ENCODE data around the gene RANBP10. TPM values are rescaled to one million over a fixed set of nuclear protein-coding genes. Genes with fewer than 3 reads are reported as not detected.

Gene RANBP10
- total and polyA plus RNA-seq, 2 of the 13 experiments (the other 11 are each of a cell fraction or from before 2014, with no cell fraction given): 9.2 to 22.7 TPM

- TF ChIP-seq ZNF687 (CRISPR knock-in tag; IDR thresholded peaks at IDR 0.05): no peak
- TF ChIP-seq ZBTB46 (CRISPR knock-in tag; IDR thresholded peaks at IDR 0.05; ENCODE audit: borderline replicate concordance): no peak
- 0 out of 2 replicates have a peak, but pooled peaks have one; percentile 9 for TF ChIP-seq FOXP4 (CRISPR knock-in tag; IDR thresholded peaks at IDR 0.05)
- TF ChIP-seq REPIN1 (CRISPR knock-in tag; IDR thresholded peaks at IDR 0.05; ENCODE audit: borderline replicate concordance, low read depth): no peak
- TF ChIP-seq TAF15 (IDR thresholded peaks at IDR 0.05; ENCODE audit: low read depth, low read length, poor library complexity, severe bottlenecking): no peak
- TF ChIP-seq ZNF816 (CRISPR knock-in tag; IDR thresholded peaks at IDR 0.05; ENCODE audit: borderline replicate concordance): peak; percentile 69; the same call in 1 of the 2 replicates
- 0 out of 2 replicates have a peak, but pooled peaks have one; percentile 4 for TF ChIP-seq ZNF503 (CRISPR knock-in tag; IDR thresholded peaks at IDR 0.05)
- TF ChIP-seq ZNF441 (CRISPR knock-in tag; IDR thresholded peaks at IDR 0.05; ENCODE audit: borderline replicate concordance): no peak
- no peak for TF ChIP-seq BCL6 (CRISPR knock-in tag; IDR thresholded peaks at IDR 0.05)
- TF ChIP-seq RERE (CRISPR knock-in tag; IDR thresholded peaks at IDR 0.05; ENCODE audit: low read depth): no peak
- TF ChIP-seq RXRB (CRISPR knock-in tag; IDR thresholded peaks at IDR 0.05; ENCODE audit: borderline replicate concordance): no peak
- no peak for TF ChIP-seq ZSCAN25 (CRISPR knock-in tag; IDR thresholded peaks at IDR 0.05)
- no peak for TF ChIP-seq ZNF772 (CRISPR knock-in tag; IDR thresholded peaks at IDR 0.05)
These were observed 86.6 kb downstream of the RANBP10 start (continued) for GRCh38 chr16:67719778-67720144.

Data from HepG2 (cell line).